Epithelial cell of proximal tubule (primary cell): ENCODE measurements around the gene ZDHHC14. TPM values are rescaled to one million over a fixed set of nuclear protein-coding genes. Genes with fewer than 3 reads are reported as not detected.
"Not testable (repeated sequence)": the region's sequence is repeated elsewhere in the genome, so short reads cannot be mapped to it uniquely, and the experiment has no call there.

Source experiments
- DNase-seq: peaks from one replicate; pipeline ENCODE4 v3.0.0-alpha.2; 2011; ENCODE audit warnings: low read depth
- H3K4me3 ChIP-seq: 2 replicates; pipeline ENCODE4 v1.5.1; 2011; ENCODE audit warnings: low read depth, mild to moderate bottlenecking, low read length
- CTCF ChIP-seq: conservative IDR thresholded peaks from 2 replicates; pipeline ENCODE4 v1.5.1; 2012; ENCODE audit warnings: low read depth, mild to moderate bottlenecking, low read length
- total RNA-seq: library from RNA; depleted of rRNA; stranded (reverse); fragments of >200 nt; gene quantifications from 2 replicates; pipeline ENCODE4 v1.2.3, GENCODE V29; 2015

The ZDHHC14 gene
- total RNA-seq, 1 donor from 2014 or later: 21.4 TPM

DNA sequence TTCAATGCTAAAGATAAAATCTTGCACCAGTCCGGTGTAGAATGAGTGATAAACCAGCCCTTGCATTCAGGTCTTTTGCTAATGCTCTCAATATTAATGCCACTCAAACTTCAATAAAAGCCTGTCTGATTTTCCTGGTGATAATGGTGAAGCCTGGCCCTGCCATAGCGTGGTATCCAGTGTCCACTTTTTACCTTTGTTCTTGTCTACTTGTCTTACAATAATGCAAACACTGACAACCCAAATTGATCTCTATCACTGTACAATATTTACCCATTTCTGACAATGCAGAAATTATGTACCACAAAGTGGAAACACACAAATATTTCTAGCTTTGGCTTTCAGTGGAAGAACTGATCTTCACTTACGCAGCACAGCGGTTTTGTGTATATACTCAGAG is 189.1 kb downstream of the ZDHHC14 start:
- TF ChIP-seq CTCF: no peak
- DNase-seq: no peak
- H3K4me3 ChIP-seq: no peak overlapping the region

- DNase-seq: no peak
- no peak for TF ChIP-seq CTCF
- no peak overlapping the region for H3K4me3 ChIP-seq
These were observed 189.8 kb downstream of the ZDHHC14 start for GRCh38 chr6:157570752-157571151.

- no peak for TF ChIP-seq CTCF
- H3K4me3 ChIP-seq: no peak overlapping the region
- no peak for DNase-seq
These were observed 190.3 kb downstream of the ZDHHC14 start for GRCh38 chr6:157571269-157571668.

- H3K4me3 ChIP-seq: no peak overlapping the region
- no peak for DNase-seq
- TF ChIP-seq CTCF: no peak
These were observed 191.0 kb downstream of the ZDHHC14 start for GRCh38 chr6:157571950-157572349.

DNA sequence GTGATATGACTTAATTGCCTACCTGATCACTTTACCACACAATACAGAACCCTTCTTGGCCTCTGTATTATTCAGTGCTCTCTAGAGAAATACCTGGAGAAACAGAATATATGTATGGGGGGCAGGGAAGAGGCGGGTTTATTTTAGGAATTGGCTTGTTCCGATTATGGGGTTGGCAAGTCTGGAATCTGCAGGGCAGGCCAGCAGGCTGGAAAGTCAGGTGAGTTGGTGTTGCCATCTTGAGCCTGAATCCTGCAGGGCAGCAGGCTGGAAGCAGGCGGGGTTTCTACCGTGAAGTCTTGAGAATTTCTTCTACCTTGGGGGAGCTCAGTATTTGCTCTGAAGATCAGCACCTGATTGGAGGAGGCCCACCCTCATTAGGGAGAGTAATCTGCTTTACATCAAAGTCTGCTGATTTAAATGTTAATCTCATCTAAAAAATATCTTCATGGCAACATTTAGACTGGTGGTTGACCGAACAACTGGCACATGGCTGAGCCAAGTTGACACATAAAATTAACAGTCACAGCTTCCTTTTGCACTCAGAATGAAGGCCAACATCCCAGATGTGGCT is 193.9 kb downstream of the ZDHHC14 start:
- no peak overlapping the region for H3K4me3 ChIP-seq
- no peak for TF ChIP-seq CTCF
- DNase-seq: no peak

DNA sequence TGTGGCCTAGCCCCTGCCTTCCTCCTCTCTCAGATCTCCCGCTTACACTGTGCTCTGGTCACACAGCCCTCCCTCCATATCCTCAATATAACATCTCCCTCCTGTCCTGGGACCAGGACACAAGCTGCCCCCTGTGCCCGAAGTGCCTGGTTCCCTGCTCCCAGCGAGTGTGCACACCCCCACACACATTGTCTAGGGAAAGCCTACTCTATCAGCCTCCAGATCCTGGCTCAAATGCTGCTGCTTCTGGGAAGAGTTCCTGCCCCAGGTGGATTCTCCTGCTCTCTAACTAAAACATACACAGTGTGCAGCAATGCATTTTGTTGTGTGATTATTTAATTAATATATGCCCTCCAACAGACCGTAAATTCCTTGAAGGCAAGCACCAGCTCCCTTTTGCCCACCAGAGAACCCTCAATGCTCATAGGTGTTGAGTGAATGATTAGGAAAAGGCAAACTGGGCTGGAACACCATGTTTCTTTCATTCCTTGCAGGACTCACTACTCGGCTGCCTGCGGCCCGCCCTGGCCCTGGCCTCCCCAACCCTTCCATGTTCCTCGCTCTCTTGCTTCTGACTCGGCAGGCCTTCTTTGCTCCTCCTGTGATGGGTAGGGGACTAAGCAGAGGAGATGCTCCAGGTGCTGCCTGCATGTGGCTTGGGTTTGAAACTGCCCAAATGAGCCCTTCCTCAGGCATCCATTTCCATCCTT is 194.6 kb downstream of the ZDHHC14 start:
- H3K4me3 ChIP-seq: no peak overlapping the region
- no peak for DNase-seq
- TF ChIP-seq CTCF: no peak

DNA sequence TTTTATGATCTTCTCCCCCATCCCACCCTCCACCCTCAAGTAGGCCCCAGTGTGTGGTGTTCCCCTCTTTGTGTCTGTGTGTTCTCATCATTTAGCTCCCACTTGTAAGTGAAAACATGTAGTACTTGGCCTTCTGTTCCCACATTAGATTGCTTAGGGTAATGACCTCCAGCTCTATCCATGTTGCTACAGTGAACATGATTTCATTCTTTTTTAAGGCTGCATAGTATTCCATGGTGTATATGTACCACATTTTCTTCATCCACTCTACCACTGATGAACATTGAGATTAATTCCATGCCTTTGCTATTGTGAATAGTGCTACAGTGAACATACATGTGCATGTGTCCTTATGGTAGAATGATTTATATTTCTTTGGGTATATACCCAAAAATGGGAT is 196.0 kb downstream of the ZDHHC14 start:
- not testable (repeated sequence) for DNase-seq, H3K4me3 ChIP-seq

- not testable (repeated sequence) for DNase-seq, H3K4me3 ChIP-seq
These were observed 197.5 kb downstream of the ZDHHC14 start for GRCh38 chr6:157578527-157578926.
